HepG2 (cell line): ENCODE measurements around the gene CNDP1.

Experiments used
- BORCS8-MEF2B ChIP-seq: sonication (generic); formaldehyde crosslinking; IDR thresholded peaks from 2 replicates; pipeline ENCODE4 v1.8.0; 2022; ENCODE audit warnings: mild to moderate bottlenecking, missing genetic modification reagents
- CTCF ChIP-seq: sonication (generic); formaldehyde crosslinking; IDR thresholded peaks from 2 replicates; pipeline ENCODE4 v1.5.0; 2020; ENCODE audit warnings: mild to moderate bottlenecking, missing genetic modification reagents, moderate library complexity
- GMEB1 ChIP-seq: sonication (generic); formaldehyde crosslinking; IDR thresholded peaks from 2 replicates; pipeline ENCODE4 v1.5.1; 2020; ENCODE audit warnings: missing genetic modification reagents, mild to moderate bottlenecking, borderline replicate concordance
- POLR2A ChIP-seq, 2 experiments: IDR thresholded peaks; 2 replicates each; pipeline ENCODE4 v1.6.1; 2011; ENCODE audit warnings: low read depth in 2 of 2, low read length in 2 of 2, mild to moderate bottlenecking in 1 of 2, moderate library complexity in 1 of 2; ENCODE audit not compliant: insufficient read depth in 1 of 2
- XRCC5 ChIP-seq: fragments of 200-400 bp; formaldehyde crosslinking; optimal IDR thresholded peaks from 2 replicates; pipeline ENCODE3; 2017; ENCODE audit warnings: mild to moderate bottlenecking, low read length
- ZNF121 ChIP-seq: sonication (generic); formaldehyde crosslinking; IDR thresholded peaks from 2 replicates; pipeline ENCODE4 v1.5.0; 2020; ENCODE audit warnings: mild to moderate bottlenecking, missing genetic modification reagents
- ZNF234 ChIP-seq: sonication (generic); formaldehyde crosslinking; conservative IDR thresholded peaks from 2 replicates; pipeline ENCODE4 v1.5.1; 2020; ENCODE audit warnings: mild to moderate bottlenecking, missing genetic modification reagents

DNA sequence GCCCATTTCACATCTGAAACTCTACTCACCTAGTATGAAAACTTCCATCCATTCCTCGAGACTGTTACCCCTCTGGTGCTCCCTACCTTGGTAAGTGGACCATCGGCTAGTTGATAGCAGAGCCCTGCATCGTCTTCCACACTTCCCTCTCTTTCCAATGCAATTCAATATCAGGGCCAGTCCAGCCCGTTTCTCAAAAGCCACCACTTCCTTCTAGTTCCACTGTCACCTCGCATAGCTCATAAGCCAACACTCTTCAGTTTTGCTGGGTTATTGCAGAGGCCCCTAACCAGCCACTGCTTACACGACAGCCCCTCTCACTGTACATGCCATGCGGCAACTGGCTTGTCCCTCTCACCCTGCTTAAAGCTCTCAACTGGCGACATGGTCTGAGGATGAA is 53.1 kb downstream of the CNDP1 start:
- TF ChIP-seq POLR2A (IDR thresholded peaks at IDR 0.05; ENCODE audit: insufficient read depth in 1 of 2, low read depth in 2 of 2, low read length in 2 of 2) = no peak
- TF ChIP-seq BORCS8-MEF2B (CRISPR knock-in tag) = no peak
- TF ChIP-seq ZNF121 = no peak
- TF ChIP-seq CTCF = no peak
- TF ChIP-seq ZNF234 (CRISPR knock-in tag) = no peak
- no peak for TF ChIP-seq GMEB1 (CRISPR knock-in tag)
- no peak for TF ChIP-seq XRCC5
